Immature natural killer cell (primary cell): Measurements from ENCODE around the gene C12orf43. TPM values are rescaled to one million over a fixed set of nuclear protein-coding genes. Genes with fewer than 3 reads are reported as not detected.
A peak's percentile ranks its signal among the peaks of the same experiment; 100 is the strongest.

Experiments used
- DNase-seq, 3 donors: peaks; one replicate each; pipeline ENCODE4 v3.0.0; 2022; ENCODE audit warnings: mixed read lengths in 1 of 3
- H3K27ac Mint-ChIP-seq, 6 donors: one replicate each; pipeline ENCODE4 v1.8.0; 2020; ENCODE audit warnings: mixed read lengths in 6 of 6, mild to moderate bottlenecking in 5 of 6, inconsistent platforms in 4 of 6, moderate library complexity in 3 of 6
- H3K27me3 Mint-ChIP-seq, 3 donors: one replicate each; pipeline ENCODE4 v1.8.0; 2020 to 2021; ENCODE audit warnings: low read depth in 3 of 3, mild to moderate bottlenecking in 3 of 3, mixed read lengths in 3 of 3, moderate library complexity in 3 of 3, inconsistent platforms in 1 of 3
- H3K36me3 Mint-ChIP-seq, 3 donors: one replicate each; pipeline ENCODE4 v1.8.0; 2020; ENCODE audit warnings: mixed read lengths in 3 of 3, inconsistent platforms in 2 of 3, mild to moderate bottlenecking in 2 of 3
- H3K4me1 Mint-ChIP-seq, 2 donors: one replicate each; pipeline ENCODE4 v1.8.0; 2020; ENCODE audit warnings: inconsistent platforms in 2 of 2, mild to moderate bottlenecking in 2 of 2, mixed read lengths in 2 of 2, moderate library complexity in 1 of 2
- H3K4me3 Mint-ChIP-seq, 5 donors: one replicate each; pipeline ENCODE4 v1.8.0; 2020; ENCODE audit warnings: mild to moderate bottlenecking in 5 of 5, mixed read lengths in 5 of 5, inconsistent platforms in 3 of 5, moderate library complexity in 3 of 5
- H3K9me3 Mint-ChIP-seq, 6 donors: one replicate each; pipeline ENCODE4 v1.8.0; 2020; ENCODE audit warnings: mild to moderate bottlenecking in 6 of 6, mixed read lengths in 6 of 6, inconsistent platforms in 4 of 6, moderate library complexity in 3 of 6
- polyA plus RNA-seq, 3 donors: library from polyadenylated mRNA; unstranded; fragments of 300-500 nt; fragmentation: Illumina TruSeq; gene quantifications; one replicate each; pipeline ENCODE4 v1.2.3, GENCODE V29; 2021

Gene C12orf43
- polyA plus RNA-seq, 3 donors from 2014 or later, result 11.8 to 24.8 (median 23.9) TPM

DNA sequence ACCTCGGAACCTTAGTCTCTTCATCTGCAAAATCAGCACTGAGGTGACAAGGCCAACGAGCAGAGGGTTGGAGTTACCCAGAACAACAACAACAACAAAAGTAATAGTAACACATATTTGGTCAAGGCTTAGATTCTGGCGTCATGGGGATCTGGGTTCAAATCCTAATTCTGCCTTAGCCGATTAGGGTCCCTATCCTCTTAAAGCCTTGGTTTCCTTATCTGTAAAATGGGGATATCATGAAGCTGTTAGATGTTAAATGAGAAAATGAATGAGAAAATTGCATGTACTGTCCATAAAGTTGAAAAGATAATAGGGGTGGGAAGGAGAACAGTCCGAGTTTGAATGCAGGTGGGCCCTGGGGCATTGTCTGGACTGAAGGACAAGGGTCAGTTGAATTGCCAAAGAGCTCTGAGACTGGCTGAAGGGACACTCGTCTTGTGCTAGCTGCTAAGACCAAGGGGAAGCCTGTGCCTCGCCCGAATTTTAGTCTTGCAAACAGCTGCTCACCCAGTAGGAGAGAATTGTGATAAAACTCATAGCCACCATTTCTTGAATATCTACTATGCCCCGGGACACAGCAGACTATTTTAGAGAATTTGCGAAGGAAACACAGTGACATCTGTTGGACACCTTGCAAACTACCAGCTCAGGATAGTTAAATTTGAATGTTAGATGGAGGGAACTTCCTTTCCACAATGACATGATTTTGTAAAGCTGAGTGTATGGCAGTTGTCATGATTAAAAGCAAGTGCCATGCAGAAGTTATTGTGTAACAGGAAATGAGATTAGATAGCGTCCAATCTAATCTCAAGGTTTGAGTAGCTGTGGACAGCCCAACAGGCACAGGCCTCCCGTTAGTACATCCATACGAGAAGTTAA lies 44.7 kb downstream of the C12orf43 start:
- H3K4me3 Mint-ChIP-seq, result no peak overlapping the region
- H3K4me1 Mint-ChIP-seq, result peaks cover 0 to 2% of the 10 kb centered on the region in 2 donors
- H3K9me3 Mint-ChIP-seq, result no peaks in the 10 kb centered on the region
- H3K36me3 Mint-ChIP-seq, result no peaks in the 10 kb centered on the region
- H3K27me3 Mint-ChIP-seq, result peaks cover 2 to 9% (median 2%) of the 10 kb centered on the region in 3 donors
- H3K27ac Mint-ChIP-seq, result no peak overlapping the region
- DNase-seq, result peak; percentile 28 to 54 (median 36)

DNA sequence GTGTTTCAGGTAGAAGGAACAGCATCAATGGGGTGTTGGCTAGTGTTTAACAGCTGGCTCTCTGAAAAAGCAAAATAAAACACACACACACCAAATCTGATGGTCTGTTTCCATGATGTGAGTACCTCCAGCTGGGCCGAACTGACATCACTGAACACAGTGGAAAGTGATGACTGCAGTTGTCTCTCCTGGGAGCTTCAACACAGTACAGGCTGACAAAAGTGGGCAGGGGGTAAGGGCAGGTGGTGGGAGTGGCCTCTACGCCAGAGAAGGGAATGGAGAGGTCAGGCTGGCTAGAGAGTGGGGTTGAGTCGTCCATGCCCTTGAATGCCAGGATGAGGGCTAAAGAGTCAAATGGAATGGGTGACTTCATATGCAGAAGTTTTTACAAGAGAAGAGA lies 46.0 kb downstream of the C12orf43 start:
- Mint-ChIP-seq H3K4me1 (peaks cover 0 to 2% of the 10 kb centered on the region in 2 donors), H3K4me3 (no peak overlapping the region), H3K27me3 (peaks cover 2 to 9% (median 2%) of the 10 kb centered on the region in 3 donors), H3K27ac (no peak overlapping the region), H3K9me3 (no peaks in the 10 kb centered on the region), H3K36me3 (no peaks in the 10 kb centered on the region)
- DNase-seq, result no peak

DNA sequence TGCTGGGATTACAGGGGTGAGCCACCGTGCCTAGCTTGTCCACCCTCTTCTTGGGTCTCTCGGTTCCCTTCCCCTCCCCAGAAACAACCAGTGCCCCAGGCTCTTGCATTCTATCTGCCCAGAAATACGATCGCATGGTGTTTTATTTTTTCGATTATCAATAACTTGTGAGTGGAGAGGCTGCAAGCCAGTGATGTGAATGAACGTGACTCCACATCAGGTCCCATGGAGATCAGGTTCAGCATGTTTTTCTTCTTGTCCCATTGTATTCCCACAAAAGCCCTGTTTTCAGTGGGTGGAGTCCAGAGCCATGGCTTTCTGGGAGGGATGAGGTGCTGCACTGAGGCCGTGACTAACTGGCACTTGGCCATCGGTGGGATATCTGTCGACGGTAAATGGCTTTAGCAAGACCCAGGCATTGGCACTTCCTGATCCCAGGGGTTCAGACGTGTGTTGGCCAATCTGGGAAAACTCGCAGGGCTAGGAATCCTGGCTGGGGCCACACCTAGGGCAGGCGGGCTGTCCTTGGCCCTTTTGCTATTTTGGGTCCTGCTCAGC lies 50.7 kb downstream of the C12orf43 start:
- Mint-ChIP-seq H3K4me3 (no peak overlapping the region), H3K27me3 (peaks cover 0 to 5% (median 2%) of the 10 kb centered on the region in 3 donors), H3K36me3 (no peaks in the 10 kb centered on the region), H3K27ac (no peak overlapping the region), H3K9me3 (peaks cover 0 to 1% (median 0%) of the 10 kb centered on the region in 6 donors), H3K4me1 (no peaks in the 10 kb centered on the region)
- no peak for DNase-seq

DNA sequence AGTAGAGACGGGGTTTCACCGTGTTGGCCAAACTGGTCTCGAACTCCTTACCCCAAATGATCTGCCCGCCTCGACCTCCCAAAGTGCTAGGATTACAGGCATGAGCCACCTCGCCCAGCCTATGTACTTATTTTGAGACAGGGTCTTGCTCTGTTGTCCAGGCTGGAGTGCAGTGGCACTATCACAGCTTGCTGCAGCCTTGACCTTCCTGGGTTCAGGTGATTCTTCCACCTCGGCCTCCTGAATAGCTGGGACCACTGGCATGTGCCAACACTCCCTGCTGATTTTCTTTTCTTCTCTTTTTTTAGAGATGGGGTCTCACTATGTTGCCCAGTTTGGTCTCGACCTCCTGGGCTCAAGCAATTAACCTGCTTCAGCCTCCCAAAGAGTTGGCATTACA lies 52.0 kb downstream of the C12orf43 start:
- Mint-ChIP-seq H3K27me3 (peaks cover 0 to 5% (median 2%) of the 10 kb centered on the region in 3 donors), H3K4me1 (no peaks in the 10 kb centered on the region), H3K36me3 (no peaks in the 10 kb centered on the region), H3K27ac (no peak overlapping the region), H3K9me3 (peaks cover 0 to 1% (median 0%) of the 10 kb centered on the region in 6 donors), H3K4me3 (no peak overlapping the region)
- DNase-seq, result no peak

GRCh38 chr12:120962532-120963020 lies 53.7 kb downstream of the C12orf43 start:
- no peaks in the 10 kb centered on the region for H3K36me3 Mint-ChIP-seq
- peaks cover 0 to 1% (median 0%) of the 10 kb centered on the region in 6 donors for H3K9me3 Mint-ChIP-seq
- peaks cover 0 to 5% (median 1%) of the 10 kb centered on the region in 3 donors for H3K27me3 Mint-ChIP-seq
- DNase-seq, result no peak
- H3K4me3 Mint-ChIP-seq, result no peak overlapping the region
- H3K4me1 Mint-ChIP-seq, result no peaks in the 10 kb centered on the region
- no peak overlapping the region for H3K27ac Mint-ChIP-seq

DNA sequence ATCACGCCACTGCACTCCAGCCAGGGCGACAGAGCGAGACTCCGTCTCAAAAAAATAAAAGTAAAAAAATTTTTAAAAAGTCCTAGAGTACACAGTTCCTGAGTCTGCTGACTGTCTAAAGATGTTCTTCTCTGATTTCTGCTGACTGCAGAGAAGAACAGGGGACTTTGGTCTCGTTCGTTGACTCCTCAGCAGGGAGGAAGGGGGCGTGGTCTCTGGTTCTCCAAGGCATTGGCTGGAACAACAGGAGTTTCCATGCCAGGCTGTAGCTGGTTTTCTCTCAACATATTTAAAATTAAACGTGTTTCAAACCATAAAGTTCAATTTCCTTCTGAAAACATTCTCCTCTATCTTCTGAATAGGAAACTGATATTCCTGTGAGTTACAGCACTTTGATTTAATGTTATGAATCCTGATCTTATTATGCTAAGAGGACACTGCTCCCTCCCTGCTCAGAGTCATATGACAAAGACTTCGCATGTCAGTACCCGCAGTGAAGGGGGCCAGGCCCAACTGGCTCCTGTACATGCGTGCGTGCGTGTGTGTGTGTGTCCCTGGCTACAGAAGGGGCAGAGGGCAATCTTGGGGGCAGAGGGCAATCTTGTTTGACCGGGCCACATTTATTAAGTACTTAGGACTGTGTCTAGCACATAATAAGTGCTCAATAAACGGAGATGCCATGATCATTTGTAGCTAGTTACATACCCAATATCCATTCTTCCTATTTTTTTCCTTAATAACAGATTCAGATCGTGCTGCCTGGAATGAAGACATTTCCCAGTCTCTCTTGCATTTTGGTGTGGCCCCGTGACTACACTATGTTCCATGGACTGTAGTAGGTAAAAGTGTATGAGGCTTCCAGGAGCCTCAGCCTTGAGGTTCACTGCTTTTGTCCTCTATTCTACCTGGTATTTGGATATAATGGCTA lies 54.4 kb downstream of the C12orf43 start:
- no peak overlapping the region for H3K4me3 Mint-ChIP-seq
- H3K27ac Mint-ChIP-seq, result no peak overlapping the region
- no peaks in the 10 kb centered on the region for H3K4me1 Mint-ChIP-seq
- no peaks in the 10 kb centered on the region for H3K36me3 Mint-ChIP-seq
- DNase-seq, result no peak
- H3K27me3 Mint-ChIP-seq, result peaks cover 0 to 3% (median 0%) of the 10 kb centered on the region in 3 donors
- H3K9me3 Mint-ChIP-seq, result peaks cover 0 to 1% (median 0%) of the 10 kb centered on the region in 6 donors

- H3K27me3 Mint-ChIP-seq, result peaks cover 0 to 3% (median 0%) of the 10 kb centered on the region in 3 donors
- no peaks in the 10 kb centered on the region for H3K36me3 Mint-ChIP-seq
- peaks cover 0 to 1% (median 0%) of the 10 kb centered on the region in 6 donors for H3K9me3 Mint-ChIP-seq
- no peaks in the 10 kb centered on the region for H3K4me1 Mint-ChIP-seq
- peak overlapping the region in 1 of 5 donors; percentile 63 for H3K4me3 Mint-ChIP-seq
- no peak overlapping the region for H3K27ac Mint-ChIP-seq
- no peak for DNase-seq
Observed at GRCh38 chr12:120960657-120961056, 55.6 kb downstream of the C12orf43 start.

- H3K36me3 Mint-ChIP-seq, result no peaks in the 10 kb centered on the region
- peak overlapping the region in 2 of 6 donors; percentile 6 to 71 for H3K27ac Mint-ChIP-seq
- peaks cover 0 to 3% (median 0%) of the 10 kb centered on the region in 3 donors for H3K27me3 Mint-ChIP-seq
- H3K9me3 Mint-ChIP-seq, result peaks cover 0 to 1% (median 0%) of the 10 kb centered on the region in 6 donors
- H3K4me3 Mint-ChIP-seq, result peak overlapping the region in 2 of 5 donors; percentile 19 to 63
- no peaks in the 10 kb centered on the region for H3K4me1 Mint-ChIP-seq
- no peak for DNase-seq
Observed at GRCh38 chr12:120959111-120959878, 57.0 kb downstream of the C12orf43 start.

DNA sequence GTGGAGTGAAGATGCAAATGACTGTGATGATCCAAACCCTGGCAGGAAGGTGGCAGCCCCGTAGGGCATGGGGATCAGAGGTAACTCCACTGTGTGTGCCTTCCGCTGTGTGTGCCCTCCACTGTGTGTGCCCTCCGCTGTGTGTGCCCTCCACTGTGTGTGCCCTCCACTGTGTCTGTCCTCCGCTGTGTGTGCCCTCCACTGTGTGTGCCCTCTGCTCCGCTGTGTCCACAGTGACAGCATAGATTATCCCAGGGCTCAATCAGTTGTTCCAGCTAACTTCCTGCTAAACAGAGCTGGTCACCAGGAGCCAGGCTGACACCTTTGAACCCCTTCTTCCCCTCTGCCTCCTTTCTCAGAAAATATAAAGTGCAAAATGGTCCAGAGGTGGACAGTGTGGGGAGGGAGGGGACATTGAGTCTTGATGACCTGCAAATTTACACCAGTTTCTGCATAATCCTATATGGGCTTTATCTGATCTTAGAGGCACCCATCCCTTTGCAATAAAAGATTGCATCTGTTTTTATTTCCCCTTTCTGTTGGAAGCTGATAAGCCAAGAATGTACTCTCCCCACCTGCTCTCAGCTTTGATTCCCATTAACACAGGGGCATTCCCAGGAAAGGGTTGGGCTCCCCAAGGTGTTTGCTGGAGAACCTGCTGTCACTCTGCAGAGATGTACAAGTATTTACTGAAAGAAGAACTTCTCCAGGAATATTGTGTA lies 59.5 kb downstream of the C12orf43 start:
- Mint-ChIP-seq H3K4me1 (no peaks in the 10 kb centered on the region), H3K27ac (peak overlapping the region in 1 of 6 donors; percentile 50), H3K9me3 (no peaks in the 10 kb centered on the region), H3K4me3 (no peak overlapping the region), H3K27me3 (peaks cover 0 to 3% (median under 1%) of the 10 kb centered on the region in 3 donors), H3K36me3 (no peaks in the 10 kb centered on the region)
- DNase-seq, result no peak

DNA sequence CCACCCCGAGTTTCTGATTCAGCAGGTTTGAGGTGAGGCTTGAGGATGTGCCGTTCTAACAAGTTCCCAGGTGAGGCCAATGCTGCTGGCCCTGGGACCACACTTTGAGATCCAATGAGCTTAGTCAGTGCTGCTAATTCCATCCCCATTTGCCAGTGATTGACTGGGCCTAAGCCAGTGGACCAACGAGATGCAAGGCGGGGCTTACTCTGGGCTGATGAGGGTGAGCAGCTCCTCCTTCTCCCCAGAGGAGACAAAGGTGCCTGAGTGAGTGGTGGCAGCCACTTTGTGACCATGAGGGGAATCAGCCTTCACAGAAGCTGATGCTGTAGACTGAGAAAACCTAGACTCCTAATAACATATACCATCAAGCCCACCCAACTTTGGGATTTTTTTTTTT lies 61.1 kb downstream of the C12orf43 start:
- Mint-ChIP-seq H3K4me1 (no peaks in the 10 kb centered on the region), H3K9me3 (no peaks in the 10 kb centered on the region), H3K27me3 (peaks cover 0 to 3% (median 2%) of the 10 kb centered on the region in 3 donors), H3K27ac (no peak overlapping the region), H3K36me3 (no peaks in the 10 kb centered on the region), H3K4me3 (no peak overlapping the region)
- no peak for DNase-seq

- Mint-ChIP-seq H3K4me3 (no peak overlapping the region), H3K9me3 (no peaks in the 10 kb centered on the region), H3K27ac (no peak overlapping the region), H3K36me3 (no peaks in the 10 kb centered on the region), H3K27me3 (peaks cover 0 to 4% (median 0%) of the 10 kb centered on the region in 3 donors), H3K4me1 (no peaks in the 10 kb centered on the region)
- DNase-seq, result no peak
Observed at GRCh38 chr12:120950807-120951206, 65.5 kb downstream of the C12orf43 start.
